ENCODE data around the gene GNB5. TPM values are rescaled to one million over a fixed set of nuclear protein-coding genes. Genes with fewer than 3 reads are reported as not detected.
A peak's percentile ranks its signal among the peaks of the same experiment; 100 is the strongest.

Gene GNB5
- total RNA-seq, 2 experiments from 2014 or later = 27.9 to 39.5 TPM

- no peak for DNase-seq
- H3K27me3 Mint-ChIP-seq = no peaks in the 10 kb centered on the region
- no peaks in the 10 kb centered on the region for H3K4me1 Mint-ChIP-seq
- CTCF ChIA-PET = interaction anchor here (0.9 to 1.1 kb wide), 4 partner anchors 17 to 161 kb away, joined by 3 read pairs; no protein-coding TSS in a partner anchor
- peaks cover 18% of the 10 kb centered on the region for H3K36me3 Mint-ChIP-seq
- no peak overlapping the region for H3K4me3 Mint-ChIP-seq
- no peak for ATAC-seq
- no peaks in the 10 kb centered on the region for H3K9me3 Mint-ChIP-seq (ENCODE audit: low read depth)
- no peak overlapping the region for H3K27ac Mint-ChIP-seq
These were observed 44.9 kb downstream of the GNB5 start for GRCh38 chr15:52146261-52146660.

GRCh38 chr15:52144656-52145178, 46.5 kb downstream of the GNB5 start:
- peaks cover 19% of the 10 kb centered on the region for H3K36me3 Mint-ChIP-seq
- DNase-seq = no peak
- no peak overlapping the region for H3K27ac Mint-ChIP-seq
- no peak overlapping the region for H3K4me3 Mint-ChIP-seq
- peaks cover 3% of the 10 kb centered on the region for H3K4me1 Mint-ChIP-seq
- H3K27me3 Mint-ChIP-seq = no peaks in the 10 kb centered on the region
- no peak for ATAC-seq
- no peaks in the 10 kb centered on the region for H3K9me3 Mint-ChIP-seq (ENCODE audit: low read depth)
- CTCF ChIA-PET = interaction anchor here (0.9 to 1.3 kb wide), 2 partner anchors 158 to 163 kb away, joined by 3 to 4 read pairs; no protein-coding TSS in a partner anchor

GRCh38 chr15:52143873-52144272, 47.3 kb downstream of the GNB5 start:
- peaks cover 5% of the 10 kb centered on the region for H3K4me1 Mint-ChIP-seq
- peaks cover 21% of the 10 kb centered on the region for H3K36me3 Mint-ChIP-seq
- DNase-seq (no peak), ATAC-seq (no peak)
- CTCF ChIA-PET = interaction anchor here (0.6 to 1.3 kb wide), 4 partner anchors 9 to 1507 kb away, joined by 3 to 4 read pairs (median 3); no protein-coding TSS in a partner anchor
- H3K4me3 Mint-ChIP-seq = no peak overlapping the region
- no peaks in the 10 kb centered on the region for H3K27me3 Mint-ChIP-seq
- no peaks in the 10 kb centered on the region for H3K9me3 Mint-ChIP-seq (ENCODE audit: low read depth)
- no peak overlapping the region for H3K27ac Mint-ChIP-seq

- Mint-ChIP-seq H3K4me1 (peaks cover 19% of the 10 kb centered on the region), H3K27ac (no peak overlapping the region), H3K4me3 (no peak overlapping the region), H3K27me3 (no peaks in the 10 kb centered on the region), H3K9me3 (ENCODE audit: low read depth) (no peaks in the 10 kb centered on the region), H3K36me3 (peaks cover 6% of the 10 kb centered on the region)
- CTCF ChIA-PET = interaction anchor here (0.9 to 3.1 kb wide), 10 partner anchors 9 to 257 kb away, joined by 3 to 13 read pairs (median 3); no protein-coding TSS in a partner anchor
- no peak for ATAC-seq
- DNase-seq = no peak
These were observed 50.5 kb downstream of the GNB5 start for GRCh38 chr15:52140646-52141045.

DNA sequence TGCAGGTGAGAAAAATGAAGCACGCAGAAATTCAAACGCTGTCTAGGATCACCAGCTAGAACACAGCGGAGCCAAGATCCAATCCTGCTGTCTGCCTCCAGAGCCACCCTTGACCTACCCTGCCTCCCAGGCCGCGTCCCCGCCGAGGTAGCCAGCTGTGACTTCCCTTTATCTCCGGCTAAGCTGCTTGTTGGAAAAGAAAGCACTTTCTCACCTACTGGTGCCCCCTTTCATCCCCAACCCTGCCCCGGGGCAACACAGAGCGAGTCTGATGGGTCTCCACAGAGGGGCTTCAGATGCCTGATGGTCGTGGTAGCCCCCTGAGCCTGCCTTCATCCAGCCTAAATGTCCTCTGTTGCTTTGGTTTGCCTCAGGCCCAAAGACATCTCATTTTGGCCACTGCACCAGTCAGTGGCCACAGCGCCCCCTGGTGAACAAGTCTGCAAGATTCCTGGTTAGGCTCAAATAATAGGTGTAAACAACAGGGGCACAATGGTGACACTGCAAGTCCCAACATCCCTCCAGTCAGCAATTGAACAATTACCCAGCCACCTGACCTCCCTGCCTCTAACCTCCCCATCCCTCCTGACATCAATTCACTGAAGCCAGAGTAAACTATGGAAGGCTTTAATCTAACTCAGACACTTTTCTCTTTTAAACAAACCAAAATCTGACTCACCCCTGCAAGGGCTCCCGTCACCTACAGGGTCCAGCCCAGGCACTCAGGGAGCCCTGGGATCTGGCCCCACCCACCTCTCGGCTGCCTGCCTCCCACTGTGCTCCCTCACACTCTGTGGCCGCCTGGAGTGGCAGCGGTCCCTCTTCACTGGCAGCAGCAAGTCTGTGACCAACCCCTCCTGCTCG, 51.4 kb downstream of the GNB5 start:
- peak; percentile 75 for ATAC-seq
- DNase-seq = peak; percentile 81
- peaks cover 5% of the 10 kb centered on the region for H3K36me3 Mint-ChIP-seq
- no peaks in the 10 kb centered on the region for H3K9me3 Mint-ChIP-seq (ENCODE audit: low read depth)
- H3K4me3 Mint-ChIP-seq = no peak overlapping the region
- H3K27ac Mint-ChIP-seq = peak overlapping the region; percentile 29
- H3K4me1 Mint-ChIP-seq = peaks cover 21% of the 10 kb centered on the region
- no peaks in the 10 kb centered on the region for H3K27me3 Mint-ChIP-seq
- CTCF ChIA-PET = interaction anchor here (0.6 to 3.1 kb wide), 20 partner anchors 10 to 277 kb away, joined by 3 to 13 read pairs (median 3); no protein-coding TSS in a partner anchor

GRCh38 chr15:52137432-52138357, 53.5 kb downstream of the GNB5 start:
- peaks cover 21% of the 10 kb centered on the region for H3K4me1 Mint-ChIP-seq
- ATAC-seq (no peak), DNase-seq (no peak)
- no peak overlapping the region for H3K4me3 Mint-ChIP-seq
- peaks cover 7% of the 10 kb centered on the region for H3K36me3 Mint-ChIP-seq
- H3K27ac Mint-ChIP-seq = no peak overlapping the region
- H3K27me3 Mint-ChIP-seq = no peaks in the 10 kb centered on the region
- CTCF ChIA-PET = interaction anchor here (0.7 to 1.9 kb wide), 7 partner anchors 15 to 90 kb away, joined by 3 to 8 read pairs (median 3); no protein-coding TSS in a partner anchor
- H3K9me3 Mint-ChIP-seq (ENCODE audit: low read depth) = no peaks in the 10 kb centered on the region

- CTCF ChIA-PET = interaction anchor here (0.6 to 1.0 kb wide), 3 partner anchors 42 to 361 kb away, joined by 3 read pairs; no protein-coding TSS in a partner anchor
- Mint-ChIP-seq H3K36me3 (peaks cover 7% of the 10 kb centered on the region), H3K27ac (no peak overlapping the region), H3K27me3 (no peaks in the 10 kb centered on the region), H3K9me3 (ENCODE audit: low read depth) (no peaks in the 10 kb centered on the region), H3K4me3 (no peak overlapping the region), H3K4me1 (peaks cover 21% of the 10 kb centered on the region)
- DNase-seq = no peak
- no peak for ATAC-seq
These were observed 54.7 kb downstream of the GNB5 start for GRCh38 chr15:52136442-52136980.

- H3K36me3 Mint-ChIP-seq = peaks cover 5% of the 10 kb centered on the region
- H3K27me3 Mint-ChIP-seq = no peaks in the 10 kb centered on the region
These were observed 56.6 kb downstream of the GNB5 start for GRCh38 chr15:52134502-52135144.

GRCh38 chr15:52133510-52134220, 57.5 kb downstream of the GNB5 start:
- H3K27ac Mint-ChIP-seq = no peak overlapping the region
- no peak for ATAC-seq
- DNase-seq = no peak
- no peaks in the 10 kb centered on the region for H3K27me3 Mint-ChIP-seq
- CTCF ChIA-PET = interaction anchor here (0.8 to 2.7 kb wide), 3 partner anchors 16 to 153 kb away, joined by 3 to 13 read pairs (median 3); no protein-coding TSS in a partner anchor
- peaks cover 17% of the 10 kb centered on the region for H3K4me1 Mint-ChIP-seq
- no peak overlapping the region for H3K4me3 Mint-ChIP-seq
- H3K9me3 Mint-ChIP-seq (ENCODE audit: low read depth) = no peaks in the 10 kb centered on the region
- H3K36me3 Mint-ChIP-seq = peaks cover 2% of the 10 kb centered on the region

More at GRCh38 chr15:52134502-52135144, 56.6 kb downstream of the GNB5 start:
- H3K9me3 Mint-ChIP-seq (ENCODE audit: low read depth) = no peaks in the 10 kb centered on the region
- ATAC-seq = no peak
- no peak overlapping the region for H3K4me3 Mint-ChIP-seq
- no peak for DNase-seq
- H3K27ac Mint-ChIP-seq = no peak overlapping the region
- CTCF ChIA-PET = interaction anchor here (0.8 to 2.7 kb wide), 4 partner anchors 17 to 154 kb away, joined by 3 to 13 read pairs (median 4); no protein-coding TSS in a partner anchor
- peaks cover 17% of the 10 kb centered on the region for H3K4me1 Mint-ChIP-seq

- H3K27ac Mint-ChIP-seq = no peak overlapping the region
- peaks cover 2% of the 10 kb centered on the region for H3K36me3 Mint-ChIP-seq
- H3K27me3 Mint-ChIP-seq = no peaks in the 10 kb centered on the region
- DNase-seq (no peak), ATAC-seq (no peak)
- H3K4me3 Mint-ChIP-seq = no peak overlapping the region
- H3K9me3 Mint-ChIP-seq (ENCODE audit: low read depth) = no peaks in the 10 kb centered on the region
- CTCF ChIA-PET = no interaction called here
- peaks cover 14% of the 10 kb centered on the region for H3K4me1 Mint-ChIP-seq
These were observed 59.1 kb downstream of the GNB5 start for GRCh38 chr15:52132066-52132465.

DNA sequence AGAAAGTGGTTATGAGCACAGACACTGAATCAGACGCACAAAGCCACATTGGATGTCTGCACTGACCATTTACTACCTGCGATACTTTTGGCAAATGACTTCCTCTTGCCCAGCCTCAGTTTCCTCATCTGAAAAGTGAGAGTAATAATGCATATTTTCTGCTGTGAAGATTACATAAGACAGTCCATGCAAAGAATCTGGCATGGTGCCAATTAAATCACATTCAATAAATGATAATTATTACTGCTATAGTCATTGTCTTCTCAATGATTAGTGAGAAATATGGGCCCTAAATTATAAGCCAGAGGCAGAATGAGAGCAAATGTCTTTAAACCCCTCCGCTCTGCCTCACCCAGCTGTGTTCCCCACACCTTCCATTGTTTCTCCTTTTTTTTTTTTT, 62.6 kb downstream of the GNB5 start:
- CTCF ChIA-PET = no interaction called here
- Mint-ChIP-seq H3K27me3 (no peaks in the 10 kb centered on the region), H3K4me1 (peaks cover 6% of the 10 kb centered on the region), H3K4me3 (no peak overlapping the region), H3K27ac (no peak overlapping the region), H3K9me3 (ENCODE audit: low read depth) (no peaks in the 10 kb centered on the region), H3K36me3 (peaks cover 2% of the 10 kb centered on the region)
- no peak for DNase-seq
- no peak for ATAC-seq

Measured in activated CD8-positive, alpha-beta memory T cell treated with anti-CD3 and anti-CD28 coated beads, Interleukin-2, amount 10 ng/mL, durations not matched to agents 7 days and 5 days (primary cell).